HG03060 (cell line): Measurements from ENCODE around the gene DBN1.

Source experiments
- ATAC-seq: cut with Tn5 transposase; IDR thresholded peaks from one replicate; pipeline ENCODE4 v1.9.1; 2021; ENCODE audit warnings: low read depth, moderate number of reproducible peaks; ENCODE audit not compliant: unreplicated experiment

Gene DBN1

DNA sequence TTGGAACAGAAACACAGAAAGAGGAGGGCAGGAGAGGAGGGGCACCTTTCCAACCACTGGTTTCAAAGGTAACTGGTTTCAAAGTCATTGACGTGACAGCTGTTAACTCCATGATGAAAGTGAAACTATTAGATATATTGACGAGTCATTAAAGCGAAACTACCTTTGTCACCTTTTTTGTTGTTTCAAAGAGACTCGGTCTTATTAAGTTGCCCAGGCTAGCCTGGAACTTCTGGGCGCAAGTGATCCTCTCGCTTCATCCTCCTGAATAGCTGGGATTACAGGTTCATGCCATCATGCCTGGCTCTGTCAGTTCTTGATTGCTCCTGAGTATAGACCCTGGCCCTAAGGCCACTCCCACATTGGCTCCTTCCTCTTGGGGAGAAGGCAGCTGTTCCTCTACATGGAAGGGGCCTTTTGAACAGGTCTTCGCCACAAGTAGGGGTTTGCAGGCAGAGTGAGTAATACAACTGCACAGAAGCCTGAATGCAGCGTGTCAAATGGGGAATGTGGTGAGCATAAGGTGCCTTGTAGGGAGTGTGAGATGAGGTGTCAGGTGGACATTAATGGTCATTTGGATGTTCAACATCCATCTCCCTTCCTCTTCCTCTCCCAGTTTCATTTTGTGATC lies 60.7 kb downstream of the DBN1 start:
- ATAC-seq: peak; percentile 65

DNA sequence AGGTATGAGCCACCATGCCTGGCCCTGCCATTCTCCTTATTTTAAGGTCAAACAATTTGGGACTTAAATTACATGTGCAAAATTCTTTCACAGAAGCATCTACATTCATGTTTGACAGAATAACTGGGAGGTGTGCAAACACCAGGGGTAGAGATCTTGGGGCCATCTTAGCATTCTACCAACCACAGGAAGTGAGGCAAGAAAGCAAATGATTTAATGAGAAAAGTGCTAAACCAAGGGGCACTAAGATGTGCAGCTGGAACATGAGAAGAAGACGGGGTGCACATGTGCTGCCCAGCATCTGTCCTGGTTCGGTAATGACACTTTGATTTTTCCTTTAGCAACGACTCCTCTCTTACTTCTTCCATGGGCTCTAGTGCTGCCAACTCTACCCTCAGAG lies 62.9 kb downstream of the DBN1 start:
- no peak for ATAC-seq

DNA sequence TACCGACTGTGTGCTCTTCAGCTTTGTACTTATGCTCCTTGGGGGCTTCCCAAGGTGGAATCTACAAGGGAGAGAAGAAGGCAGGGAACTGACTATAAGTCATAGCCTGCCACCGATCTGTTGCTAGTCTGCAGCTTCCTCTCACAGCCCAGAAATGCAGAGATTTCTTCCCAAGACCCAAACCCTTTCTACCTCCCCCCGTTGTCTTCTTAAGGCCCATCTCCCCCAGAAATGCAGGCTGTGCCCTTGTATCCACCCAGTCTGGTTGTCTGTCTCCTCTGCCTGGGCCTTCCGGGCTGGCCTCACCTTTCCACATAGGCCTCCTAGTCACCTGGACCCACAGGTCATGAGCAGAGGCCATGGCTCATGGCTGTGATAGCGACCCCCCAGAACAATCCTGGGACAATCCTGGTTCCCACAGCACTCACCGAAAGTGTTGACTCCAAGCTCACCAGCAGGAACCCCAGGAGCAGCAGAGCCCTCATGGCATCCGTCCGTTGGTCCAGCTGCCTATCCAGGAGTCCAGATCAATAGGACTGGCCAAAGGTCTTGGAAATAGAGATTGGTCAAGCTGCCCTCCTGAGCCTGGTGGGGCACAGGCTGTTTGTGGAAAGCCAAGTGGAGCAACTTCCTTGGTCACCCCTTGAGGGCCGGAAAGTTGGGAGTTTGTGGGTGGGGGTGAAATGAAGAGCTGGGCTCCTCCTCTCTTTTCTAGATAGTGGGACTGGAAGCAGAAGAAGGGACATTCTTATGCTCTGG lies 64.2 kb downstream of the DBN1 start, which contains the start of gene F12:
F12 (minus strand) TSS at position 522 of the 759 bp plus-strand sequence; CDS start at position 485, 37 bp downstream.
- no peak for ATAC-seq
